SH-SY5Y (cell line): Measurements from ENCODE around the gene MAP2K6.

Experiments used
- GATA2 ChIP-seq: IDR thresholded peaks from 2 replicates; pipeline ENCODE4 v1.6.1; 2011; ENCODE audit warnings: mild to moderate bottlenecking, low read depth, low read length
- GATA3 ChIP-seq: IDR thresholded peaks from 2 replicates; pipeline ENCODE4 v1.6.1; 2011; ENCODE audit warnings: low read depth, mild to moderate bottlenecking, low read length, moderate library complexity

DNA sequence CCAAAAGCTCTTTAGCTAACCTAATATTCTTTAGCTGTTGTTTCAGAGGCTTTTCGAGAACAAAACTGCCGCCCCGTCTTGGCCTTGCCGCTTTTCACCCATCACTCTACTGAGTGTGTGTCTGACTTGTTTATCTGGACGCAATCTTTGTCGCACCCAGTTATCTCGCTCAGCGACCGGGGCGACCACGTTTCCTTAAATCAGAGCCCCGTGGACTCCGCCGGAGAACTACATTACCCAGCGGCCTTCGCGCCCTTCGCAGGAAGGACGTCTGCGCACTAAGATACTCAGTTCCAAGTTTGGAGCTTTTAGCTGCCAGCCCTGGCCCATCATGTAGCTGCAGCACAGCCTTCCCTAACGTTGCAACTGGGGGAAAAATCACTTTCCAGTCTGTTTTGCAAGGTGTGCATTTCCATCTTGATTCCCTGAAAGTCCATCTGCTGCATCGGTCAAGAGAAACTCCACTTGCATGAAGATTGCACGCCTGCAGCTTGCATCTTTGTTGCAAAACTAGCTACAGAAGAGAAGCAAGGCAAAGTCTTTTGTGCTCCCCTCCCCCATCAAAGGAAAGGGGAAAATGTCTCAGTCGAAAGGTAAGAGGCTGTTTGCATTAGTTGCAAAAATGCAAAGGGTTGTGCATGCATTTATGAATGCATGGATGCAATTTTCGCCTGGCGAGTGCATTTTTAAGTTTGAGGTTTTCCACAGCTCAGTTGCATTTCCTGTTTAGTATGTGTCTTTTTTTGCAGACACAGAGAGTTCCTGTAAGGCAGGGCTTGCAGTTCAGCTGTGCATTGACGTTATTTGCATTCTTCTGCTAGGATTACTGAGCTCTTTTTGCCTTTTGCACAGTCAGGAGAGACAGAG, at the start of gene MAP2K6:
- peak; percentile 93 for TF ChIP-seq GATA2
- no peak; the same call in 1 of the 2 replicates for TF ChIP-seq GATA3
